Upper lobe of left lung (tissue), 6 donors: ENCODE results near the gene KLK1. TPM values are rescaled to one million over a fixed set of nuclear protein-coding genes. Genes with fewer than 3 reads are reported as not detected.

ENCODE experiments used
- ATAC-seq, 2 donors: fragments of 200-7000 bp; cut with Tn5 transposase; one replicate each; pipeline ENCODE4 v1.9.1; 2022; ENCODE audit warnings: mild to moderate bottlenecking in 2 of 2, moderate library complexity in 2 of 2; ENCODE audit not compliant: low FRiP score in 2 of 2
- DNase-seq, 2 donors: peaks; one replicate each; pipeline ENCODE4 v3.0.0-alpha.2; 2019 to 2020
- H3K27ac ChIP-seq, 4 donors: fragments of 200-600 bp; sonication (generic); one replicate each; pipeline ENCODE4 v1.5.1; 2016 to 2019
- H3K27me3 ChIP-seq, 4 donors: fragments of 200-600 bp; sonication (generic); one replicate each; pipeline ENCODE4 v1.5.1; 2017 to 2019
- H3K36me3 ChIP-seq, 4 donors: fragments of 200-600 bp; sonication (generic); one replicate each; pipeline ENCODE4 v1.5.1; 2016 to 2019
- H3K4me1 ChIP-seq, 4 donors: fragments of 200-600 bp; sonication (generic); one replicate each; pipeline ENCODE4 v1.5.1; 2018 to 2019
- H3K4me3 ChIP-seq, 4 donors: fragments of 200-600 bp; sonication (generic); one replicate each; pipeline ENCODE4 v1.5.1; 2017 to 2019; ENCODE audit warnings: mild to moderate bottlenecking in 2 of 4, moderate library complexity in 1 of 4
- H3K9me3 ChIP-seq, 4 donors: fragments of 200-600 bp; sonication (generic); one replicate each; pipeline ENCODE4 v1.5.1; 2018 to 2019
- CTCF ChIP-seq, 6 experiments: fragments of 450-650 bp in 4 of 6; fragments of 200-600 bp in 2 of 6; sonication (generic) in 2 of 6; IDR thresholded peaks; one replicate each; pipeline ENCODE4 v1.5.1; 2016 to 2019; ENCODE audit warnings: antibody characterized with exemption in 6 of 6
- EP300 ChIP-seq, 4 donors: sonication (generic); formaldehyde crosslinking; IDR thresholded peaks; one replicate each; pipeline ENCODE4 v1.5.1; 2017; ENCODE audit warnings: antibody characterized with exemption in 4 of 4, control low read depth in 2 of 4
- POLR2A ChIP-seq, 4 donors: fragments of 450-650 bp; IDR thresholded peaks; one replicate each; pipeline ENCODE4 v1.5.1; 2016 to 2017; ENCODE audit warnings: antibody characterized with exemption in 4 of 4, mild to moderate bottlenecking in 2 of 4
- POLR2AphosphoS5 ChIP-seq, 2 donors: sonication (generic); formaldehyde crosslinking; IDR thresholded peaks; one replicate each; pipeline ENCODE4 v1.5.1; 2017; ENCODE audit warnings: antibody characterized with exemption in 2 of 2
- WGBS, 2 donors: methylation state at CpG; one replicate each; pipeline ENCODE4 v1.1.5; 2017 to 2018; 5-methylcytosine and 5-hydroxymethylcytosine counted together
- total RNA-seq, 6 donors: library from RNA; depleted of rRNA in 4 of 6; stranded (reverse); fragments of >200 nt in 4 of 6; gene quantifications; one replicate each; pipeline versions ENCODE4 v1.1.0 to v1.2.1, GENCODE V29; 2016 to 2021
- donor health status: DM: no; HTN: no; CAD: no; lungs with moderate emphysema.
- donor health status: DM: no; HTN: yes; CAD: no; lungs with severe emphysema.

Gene KLK1
- total RNA-seq, 6 donors from 2014 or later = 1.3 to 3.3 (median 2.0) TPM; not detected in 3

GRCh38 chr19:50808856-50809255 is 14.7 kb downstream of the KLK1 start:
- Histone ChIP-seq H3K9me3 (no peaks in the 10 kb centered on the region), H3K4me3 (no peak overlapping the region), H3K27me3 (no peaks in the 10 kb centered on the region), H3K36me3 (no peaks in the 10 kb centered on the region), H3K4me1 (peaks cover 0 to 10% (median 7%) of the 10 kb centered on the region in 4 donors), H3K27ac (no peak overlapping the region)
- TF ChIP-seq EP300 (IDR thresholded peaks at IDR 0.05) (no peak), POLR2AphosphoS5 (IDR thresholded peaks at IDR 0.05) (no peak), POLR2A (IDR thresholded peaks at IDR 0.05) (no peak), CTCF (IDR thresholded peaks at IDR 0.05) (no peak)
- ATAC-seq (no peak), DNase-seq (no peak)
- 63% methylated on average over 1 of the region's 1 CpG; no CpG with 5 or more reads in 1 of the 2 donors for WGBS, 2 donors

GRCh38 chr19:50804420-50805272 is 18.9 kb downstream of the KLK1 start:
- Histone ChIP-seq H3K27ac (peak overlapping the region; percentile 89 to 97 (median 96)), H3K27me3 (no peaks in the 10 kb centered on the region), H3K4me3 (peak overlapping the region; percentile 85 to 100 (median 94)), H3K9me3 (no peaks in the 10 kb centered on the region), H3K36me3 (peaks cover 4 to 18% (median 9%) of the 10 kb centered on the region in 4 donors), H3K4me1 (peaks cover 13 to 25% (median 20%) of the 10 kb centered on the region in 4 donors)
- TF ChIP-seq POLR2AphosphoS5 (IDR thresholded peaks at IDR 0.05) (peak; percentile 63 to 66), EP300 (IDR thresholded peaks at IDR 0.05) (no peak), POLR2A (IDR thresholded peaks at IDR 0.05) (peak; percentile 8 to 83 (median 64)), CTCF (IDR thresholded peaks at IDR 0.05) (peak in 3 of 6 experiments; percentile 8 to 30 (median 10))
- 0 to 3% methylated on average over 17 to 62 of the region's 62 CpGs for WGBS, 2 donors
- DNase-seq (peak; percentile 96 to 99), ATAC-seq (peak; percentile 99)

GRCh38 chr19:50803633-50804419 is 19.8 kb downstream of the KLK1 start:
- 0 to 1% methylated on average over 39 to 40 of the region's 40 CpGs for WGBS, 2 donors
- peaks cover 13 to 25% (median 20%) of the 10 kb centered on the region in 4 donors for H3K4me1 ChIP-seq
- no peaks in the 10 kb centered on the region for H3K9me3 ChIP-seq
- peak overlapping the region; percentile 89 to 97 (median 96) for H3K27ac ChIP-seq
- no peaks in the 10 kb centered on the region for H3K27me3 ChIP-seq
- peak overlapping the region; percentile 85 to 100 (median 94) for H3K4me3 ChIP-seq
- peaks cover 4 to 26% (median 16%) of the 10 kb centered on the region in 4 donors for H3K36me3 ChIP-seq
- TF ChIP-seq POLR2AphosphoS5 (IDR thresholded peaks at IDR 0.05) (no peak), CTCF (IDR thresholded peaks at IDR 0.05) (no peak), EP300 (IDR thresholded peaks at IDR 0.05) (no peak), POLR2A (IDR thresholded peaks at IDR 0.05) (no peak)
- DNase-seq = peak in 1 of 2 donors; percentile 88
- ATAC-seq = peak in 1 of 2 donors; percentile 2

- TF ChIP-seq POLR2A (IDR thresholded peaks at IDR 0.05) (no peak), EP300 (IDR thresholded peaks at IDR 0.05) (no peak), POLR2AphosphoS5 (IDR thresholded peaks at IDR 0.05) (no peak)
- Histone ChIP-seq H3K27me3 (no peaks in the 10 kb centered on the region), H3K4me1 (peaks cover 13 to 25% (median 20%) of the 10 kb centered on the region in 4 donors), H3K9me3 (no peaks in the 10 kb centered on the region), H3K27ac (no peak overlapping the region), H3K4me3 (no peak overlapping the region), H3K36me3 (peaks cover 13 to 51% (median 33%) of the 10 kb centered on the region in 4 donors)
- no peak for DNase-seq
- ATAC-seq = no peak
- WGBS, 2 donors = 83 to 88% methylated on average over 8 of the region's 8 CpGs
Observed at GRCh38 chr19:50801107-50801506, 22.5 kb downstream of the KLK1 start.

GRCh38 chr19:50799547-50799851 is 24.1 kb downstream of the KLK1 start:
- no peaks in the 10 kb centered on the region for H3K27me3 ChIP-seq
- no peak for DNase-seq
- peaks cover 13 to 51% (median 33%) of the 10 kb centered on the region in 4 donors for H3K36me3 ChIP-seq
- H3K27ac ChIP-seq = no peak overlapping the region
- TF ChIP-seq CTCF (IDR thresholded peaks at IDR 0.05) = no peak
- TF ChIP-seq POLR2A (IDR thresholded peaks at IDR 0.05) = no peak
- no peak for TF ChIP-seq EP300 (IDR thresholded peaks at IDR 0.05)
- no peak for TF ChIP-seq POLR2AphosphoS5 (IDR thresholded peaks at IDR 0.05)
- no peak overlapping the region for H3K4me3 ChIP-seq
- H3K4me1 ChIP-seq = peaks cover 13 to 19% (median 16%) of the 10 kb centered on the region in 4 donors
- H3K9me3 ChIP-seq = no peaks in the 10 kb centered on the region
- 72 to 75% methylated on average over 2 to 3 of the region's 3 CpGs for whole genome bisulfite sequencing, 2 donors
- no peak for ATAC-seq
